Activated T-cell treated with anti-CD3 and anti-CD28 coated beads, Interleukin-2, amount 50 U/mL, for 48 hours (primary cell): Measurements from ENCODE around the gene DLG2.
"Not testable (repeated sequence)": the region's sequence is repeated elsewhere in the genome, so short reads cannot be mapped to it uniquely, and the experiment has no call there.

Experiments used
- DNase-seq, 2 experiments: peaks; one replicate each; pipeline ENCODE4 v3.0.0-alpha.2; 2020

The DLG2 gene

DNA sequence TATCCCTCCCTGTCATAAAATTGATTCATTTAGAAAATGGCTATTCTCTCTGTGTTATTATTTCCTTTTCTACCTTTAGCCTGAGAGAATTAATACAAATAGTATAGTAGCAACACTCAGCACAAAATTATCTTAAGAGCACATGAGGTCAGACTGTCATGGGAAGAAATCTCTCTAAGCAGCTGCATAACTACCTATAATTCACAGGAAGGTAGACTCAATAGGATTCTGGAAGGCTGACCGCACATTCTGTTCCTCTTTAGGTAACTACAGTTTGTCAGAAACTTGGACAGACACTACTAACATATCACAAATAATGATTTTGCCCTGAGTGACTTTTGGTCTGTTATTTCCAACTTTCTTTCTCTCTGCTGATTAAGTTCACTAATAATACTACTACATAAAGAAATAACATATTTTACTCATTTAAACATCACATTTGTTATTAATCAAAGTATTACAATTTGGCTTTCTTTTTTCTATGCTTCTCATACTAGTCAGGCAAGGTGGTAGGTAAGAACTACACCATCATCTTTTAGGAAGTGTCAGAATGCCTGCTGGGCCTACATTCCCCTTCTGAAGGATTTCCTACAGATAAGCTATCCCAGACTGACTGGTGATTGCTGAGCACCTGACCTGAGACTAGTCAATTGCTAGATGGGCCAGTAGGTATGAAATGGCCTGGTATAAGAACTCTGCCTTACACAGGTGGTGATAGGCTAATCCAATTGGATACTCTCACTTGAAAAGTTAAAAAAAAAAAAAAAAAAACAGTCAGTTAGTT lies 325.1 kb downstream of the DLG2 start:
- DNase-seq = no peak

DNA sequence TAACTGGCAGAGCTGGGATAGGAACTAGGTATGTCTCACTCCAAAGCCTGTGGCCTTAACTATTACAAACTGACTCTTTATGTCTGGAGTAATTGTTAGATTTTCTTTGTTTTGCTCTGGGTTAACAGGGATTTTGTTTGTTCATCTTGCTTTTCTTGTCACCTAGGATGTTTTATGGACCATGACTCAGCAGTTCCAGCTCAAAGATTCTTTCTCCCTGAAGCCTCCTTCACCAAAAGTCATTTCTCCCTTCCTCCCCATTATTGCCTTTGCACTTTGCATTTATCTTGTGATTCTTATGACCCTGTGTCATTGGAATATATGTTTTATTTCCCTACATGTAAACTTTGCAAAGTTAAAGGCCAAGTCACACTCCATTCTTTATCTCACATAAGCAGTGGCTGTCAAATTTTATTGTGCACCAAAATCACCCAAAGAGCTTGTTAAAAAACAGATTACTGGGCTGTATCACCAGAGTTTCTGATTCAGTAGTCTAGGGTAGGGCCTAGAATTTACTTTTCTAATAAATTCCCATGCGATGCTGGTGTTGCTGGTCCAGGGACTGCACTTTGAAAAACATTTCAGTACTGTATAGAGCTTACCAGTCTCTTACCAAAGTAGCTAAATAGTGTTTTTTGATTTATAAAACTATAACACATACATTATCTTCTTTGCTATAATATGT lies 327.7 kb downstream of the DLG2 start:
- DNase-seq = no peak

DNA sequence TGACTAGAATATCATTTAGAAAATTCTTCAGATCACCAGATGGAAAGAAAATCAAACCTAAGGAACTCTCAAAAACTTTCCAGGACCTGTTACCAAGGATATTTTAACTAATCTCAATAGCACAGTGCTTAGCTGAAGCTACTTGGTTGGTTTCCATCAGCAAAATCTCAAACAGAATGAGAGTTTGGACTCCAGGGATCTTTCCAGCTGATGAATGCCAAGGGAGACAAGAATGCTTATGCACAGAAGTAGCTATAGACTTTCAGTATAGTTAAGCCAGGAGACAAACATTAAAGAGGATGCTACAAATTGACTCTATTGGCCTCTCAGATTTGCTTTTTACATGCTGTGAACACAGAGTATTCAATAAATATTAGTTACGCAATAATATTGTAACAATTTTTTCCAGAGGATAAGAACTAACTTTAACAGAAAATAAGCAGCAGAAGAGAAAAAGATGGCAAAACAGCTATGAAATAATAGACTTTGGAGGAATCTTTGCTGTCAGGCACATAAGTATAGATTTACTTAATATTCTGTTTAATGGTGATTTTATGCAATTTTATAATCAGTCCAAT lies 331.4 kb downstream of the DLG2 start:
- no peak for DNase-seq

DNA sequence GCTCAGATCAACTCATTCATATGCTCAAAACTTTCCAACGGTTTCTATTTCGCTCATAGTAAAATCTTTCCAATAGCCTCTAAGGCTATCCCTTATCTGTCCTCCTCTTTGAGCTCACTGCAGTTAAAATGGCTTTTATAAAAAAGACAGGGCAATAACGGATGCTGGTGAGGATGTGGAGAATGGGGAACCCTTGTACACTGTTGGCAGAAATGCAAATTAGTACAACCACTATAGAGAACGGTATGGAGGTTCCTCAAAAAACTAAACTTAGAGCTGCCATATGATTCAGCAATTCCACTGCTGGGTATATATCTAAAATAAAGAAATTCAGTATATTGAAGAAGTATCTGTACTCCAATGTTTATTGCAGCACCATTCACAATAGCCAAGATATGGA lies 345.6 kb downstream of the DLG2 start:
- DNase-seq = no peak

DNA sequence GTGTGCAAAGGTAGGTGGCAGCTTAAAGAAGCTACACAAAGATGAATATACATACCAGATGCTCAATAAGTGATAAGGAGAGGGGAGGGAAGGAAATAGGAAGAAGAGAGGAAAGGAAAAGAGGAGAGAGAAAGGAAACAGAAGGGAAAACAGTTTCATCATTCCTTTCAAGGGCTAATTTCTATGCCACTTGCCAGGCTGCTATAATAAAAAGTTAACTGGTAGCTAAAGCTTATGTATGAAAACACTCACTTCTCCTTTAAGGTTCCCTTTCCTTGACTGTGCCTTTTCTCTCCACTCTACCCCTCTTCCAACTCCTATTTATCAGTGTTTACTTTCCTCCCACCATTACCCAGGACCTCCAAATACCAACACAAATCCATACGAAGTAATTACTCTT lies 347.9 kb downstream of the DLG2 start:
- DNase-seq = no peak

DNA sequence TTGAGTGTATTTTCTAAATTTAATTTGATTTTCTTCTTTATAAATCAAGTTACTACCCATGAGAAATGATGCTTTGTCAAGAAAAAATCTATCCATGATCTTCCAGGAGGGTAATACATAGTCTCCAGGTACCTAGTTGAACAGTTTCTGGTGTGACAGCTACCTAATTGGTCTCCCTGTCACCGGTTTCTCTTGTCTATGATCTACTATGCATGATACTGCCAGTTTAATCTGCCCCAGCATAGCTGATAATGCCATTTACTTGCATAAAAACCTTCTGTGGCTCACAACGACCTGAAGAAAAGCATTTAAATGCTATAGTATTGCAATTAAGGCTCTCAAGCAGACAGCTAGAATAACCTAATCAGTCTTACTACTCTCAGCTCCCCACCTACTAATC lies 349.5 kb downstream of the DLG2 start:
- no peak for DNase-seq

DNA sequence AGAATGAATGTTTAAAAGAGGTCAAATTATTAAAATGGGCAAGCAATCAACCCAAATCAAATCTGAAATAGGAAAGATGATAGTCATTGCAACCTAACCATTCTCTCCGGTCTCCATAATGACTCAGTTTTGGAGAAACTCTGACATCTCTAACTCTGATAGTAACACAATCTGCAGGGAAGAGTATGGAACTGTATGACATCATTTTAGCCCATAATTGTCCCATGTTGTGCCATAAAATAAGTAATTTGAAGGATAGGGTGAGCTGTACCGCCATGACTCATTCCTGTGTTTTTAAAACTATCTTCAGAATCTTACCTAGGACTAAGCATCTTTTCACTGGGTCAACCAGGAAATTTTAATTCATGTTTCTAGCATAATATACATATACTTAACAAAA lies 350.8 kb downstream of the DLG2 start:
- DNase-seq = no peak

DNA sequence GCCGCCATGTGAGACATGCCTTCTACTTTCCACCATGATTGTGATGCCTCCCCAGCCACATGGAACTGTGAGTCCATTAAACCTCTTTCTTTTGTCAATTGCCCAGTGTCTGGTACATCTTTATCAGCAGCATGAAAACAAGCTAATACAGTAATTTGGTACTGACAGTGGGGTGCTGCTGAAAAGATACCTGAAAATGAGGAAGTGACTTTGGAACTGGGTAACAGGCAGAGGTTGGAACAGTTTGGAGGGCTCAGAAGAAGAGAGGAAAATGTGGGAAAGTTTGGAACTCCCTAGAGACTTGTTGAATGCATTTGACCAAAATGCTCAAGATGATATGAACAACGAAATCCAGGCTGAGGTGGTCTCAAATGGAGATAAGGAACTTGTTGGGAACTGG lies 356.8 kb downstream of the DLG2 start:
- DNase-seq = not testable (repeated sequence)

DNA sequence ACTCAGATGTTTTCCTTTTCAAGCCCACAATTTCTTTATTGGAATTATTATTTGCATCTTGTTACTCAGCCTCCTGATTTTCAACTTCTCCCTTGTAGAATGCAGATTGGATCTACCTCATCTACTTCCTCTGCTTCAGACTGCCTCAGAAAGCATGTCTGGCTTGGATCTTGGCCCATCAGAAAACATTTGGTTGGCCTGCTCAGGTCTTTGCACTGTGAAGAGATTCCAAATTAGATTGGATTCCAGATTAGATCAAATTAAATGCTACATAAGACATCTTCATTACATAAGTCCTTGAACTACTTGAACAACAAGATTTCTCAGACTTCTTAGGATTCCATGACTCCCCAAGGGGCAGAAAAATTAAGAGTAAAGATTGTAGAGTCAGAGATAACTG lies 358.0 kb downstream of the DLG2 start:
- DNase-seq = no peak

DNA sequence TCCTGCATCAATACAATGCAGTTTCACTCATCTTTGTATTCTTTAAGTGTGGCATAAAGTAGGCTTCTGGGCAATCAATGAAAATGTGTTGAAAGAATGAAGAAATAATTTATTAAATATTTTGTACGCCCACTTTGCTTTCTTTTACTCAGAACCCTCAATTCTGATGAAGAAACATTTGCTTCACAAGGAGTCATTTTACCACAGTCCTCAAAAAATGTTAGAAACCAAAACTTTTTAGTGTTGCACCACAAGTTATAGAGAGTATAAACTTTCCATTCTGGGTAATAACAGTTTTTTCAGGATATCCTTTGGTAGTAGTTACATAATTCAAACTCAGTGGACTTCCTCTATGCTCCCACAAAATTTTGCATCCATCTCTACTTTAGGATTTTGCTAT lies 360.5 kb downstream of the DLG2 start:
- no peak for DNase-seq

DNA sequence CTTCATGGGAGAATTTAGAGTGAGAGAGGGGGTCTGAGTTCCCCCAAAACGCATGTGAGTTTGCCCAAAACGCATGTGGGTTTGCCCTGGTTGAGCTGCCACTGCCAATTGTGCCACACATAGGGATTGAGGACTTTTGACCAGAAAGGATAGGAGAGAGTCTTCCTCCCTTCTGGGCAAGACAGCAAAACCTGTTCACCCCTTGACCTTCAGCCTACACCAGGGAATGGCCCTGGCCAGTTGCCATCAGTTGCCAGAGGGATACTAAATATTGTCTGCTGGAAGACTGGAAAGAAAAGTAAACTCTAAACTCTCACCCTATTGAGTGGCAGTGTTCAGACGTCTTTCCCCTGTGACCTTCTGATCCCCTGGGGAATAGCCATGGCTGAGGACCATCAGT lies 363.8 kb downstream of the DLG2 start:
- DNase-seq = no peak

DNA sequence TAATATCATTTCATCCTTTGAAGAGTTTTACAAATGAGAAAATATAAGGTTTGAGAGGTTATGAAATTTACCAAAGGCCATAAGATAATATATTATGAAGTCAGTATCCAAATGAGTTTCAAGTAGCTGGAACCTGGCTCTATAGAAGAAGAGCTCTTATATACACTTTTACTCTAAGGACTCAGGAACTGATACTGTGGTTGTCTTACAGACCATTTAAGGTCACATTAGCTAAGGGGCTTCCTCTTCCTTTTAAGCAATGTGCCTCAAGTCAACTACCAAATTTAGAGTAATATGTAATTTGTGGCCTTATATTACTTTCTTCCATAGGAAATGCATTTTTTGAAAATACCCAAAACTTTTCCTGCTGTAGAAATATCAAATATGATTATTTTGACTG lies 369.3 kb downstream of the DLG2 start:
- no peak for DNase-seq

DNA sequence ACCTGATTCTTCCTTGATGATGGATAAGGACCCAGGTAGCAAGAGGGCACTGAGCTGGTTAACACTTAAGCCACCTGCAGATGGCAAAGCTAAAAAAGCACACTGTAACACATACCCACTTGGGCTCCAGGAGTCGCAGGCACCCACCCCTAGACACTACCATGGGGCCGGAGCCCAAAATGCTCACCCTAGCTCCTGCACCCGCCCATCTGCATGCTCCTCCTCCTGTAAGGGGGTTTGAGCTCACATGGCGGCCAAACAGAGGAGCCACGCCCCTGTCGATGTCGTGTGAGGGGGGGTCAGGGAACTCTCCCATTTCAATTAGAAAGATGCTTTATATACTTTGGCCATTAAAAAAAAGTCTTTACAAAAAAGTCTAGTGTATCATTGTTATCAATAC lies 370.7 kb downstream of the DLG2 start:
- DNase-seq = no peak

DNA sequence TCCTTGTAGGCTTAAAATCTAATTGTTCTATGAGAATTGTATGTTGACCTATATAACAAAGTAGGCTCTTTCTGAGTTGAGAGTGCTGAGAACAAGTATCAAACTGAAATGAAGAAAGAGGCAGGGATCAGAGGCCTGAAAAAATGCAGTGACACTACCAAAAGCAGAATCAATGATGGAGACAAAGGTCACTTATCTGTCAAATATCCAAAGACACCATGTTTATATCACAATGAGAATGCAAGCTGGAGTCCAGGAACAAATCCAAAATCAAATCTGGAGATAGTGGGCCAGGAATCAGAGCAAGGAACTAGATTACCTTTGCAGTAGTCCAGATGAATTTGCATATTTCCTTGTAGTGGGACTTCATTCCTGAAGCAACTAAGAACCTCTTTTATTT lies 377.7 kb downstream of the DLG2 start:
- no peak for DNase-seq

DNA sequence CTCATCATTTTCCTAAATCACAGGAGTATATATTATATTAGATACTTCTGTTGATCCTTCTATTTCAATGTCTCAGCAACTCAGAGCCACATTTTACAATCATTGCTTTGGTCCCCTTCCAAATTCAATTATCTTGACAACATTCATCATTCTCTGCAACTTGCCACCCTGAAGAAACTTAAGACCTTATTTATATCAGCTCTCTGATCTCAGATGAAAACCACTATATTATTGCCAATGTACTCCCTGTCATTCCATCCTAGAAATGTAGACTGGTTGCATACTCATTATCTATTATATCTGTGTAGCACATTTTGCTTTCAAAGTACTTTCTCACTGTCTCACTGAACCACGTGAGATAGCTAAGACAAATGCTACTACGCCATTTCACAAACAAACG lies 379.3 kb downstream of the DLG2 start:
- DNase-seq = no peak

DNA sequence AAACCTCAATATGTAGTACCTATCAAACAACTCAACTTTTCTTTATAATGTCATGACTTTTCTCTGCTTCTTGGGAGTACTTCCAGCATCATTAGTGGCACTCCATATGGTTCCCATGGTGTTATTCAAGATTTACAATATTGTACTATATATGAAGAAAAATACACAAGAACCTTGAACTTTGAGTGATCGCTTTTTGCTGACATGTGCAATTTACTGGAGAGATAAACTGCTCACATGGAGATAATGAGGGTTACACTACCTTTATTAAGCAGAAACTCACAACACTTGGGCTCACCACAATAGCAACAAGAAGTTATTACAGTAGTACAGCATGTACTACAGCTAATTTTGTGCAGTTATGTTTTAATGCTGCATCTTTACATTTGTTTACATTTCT lies 388.2 kb downstream of the DLG2 start:
- DNase-seq = no peak

DNA sequence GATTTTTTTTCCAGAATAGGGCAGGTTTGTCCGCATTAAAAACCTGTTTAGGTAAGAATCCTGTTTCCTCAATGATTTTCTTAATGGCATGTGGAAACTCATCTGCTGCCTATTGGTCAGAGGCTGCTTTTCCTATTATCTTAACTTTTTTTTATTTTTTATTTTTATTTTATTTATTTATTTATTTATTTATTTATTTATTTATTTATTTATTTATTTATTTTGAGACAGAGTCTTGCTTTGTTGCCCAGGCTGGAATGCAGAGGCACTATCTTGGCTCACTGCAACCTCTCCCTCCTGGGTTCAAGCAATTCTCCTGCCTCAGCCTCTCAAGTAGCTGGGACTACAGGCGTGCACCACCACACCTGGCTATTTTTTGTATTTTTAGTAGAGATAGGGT lies 389.1 kb downstream of the DLG2 start:
- DNase-seq = not testable (repeated sequence)

DNA sequence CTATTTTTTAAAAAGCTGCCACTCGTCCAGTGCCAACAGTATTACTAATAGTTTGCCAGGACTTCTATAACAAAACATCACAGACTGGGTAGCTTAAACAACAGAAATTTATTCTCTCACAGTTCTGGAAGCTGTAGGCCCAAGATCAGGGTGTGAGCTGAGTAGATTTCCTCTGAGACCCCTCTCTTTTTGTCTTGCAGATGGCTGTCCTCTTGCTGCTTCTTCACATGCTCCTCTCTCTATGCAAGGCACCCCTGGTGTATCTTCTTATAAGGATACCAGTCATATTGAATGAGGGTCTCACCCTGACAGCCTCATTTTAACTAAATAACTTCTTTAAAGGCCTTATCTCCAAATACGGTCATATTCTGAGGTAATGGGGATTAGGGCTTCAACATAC lies 390.9 kb downstream of the DLG2 start:
- DNase-seq = no peak

DNA sequence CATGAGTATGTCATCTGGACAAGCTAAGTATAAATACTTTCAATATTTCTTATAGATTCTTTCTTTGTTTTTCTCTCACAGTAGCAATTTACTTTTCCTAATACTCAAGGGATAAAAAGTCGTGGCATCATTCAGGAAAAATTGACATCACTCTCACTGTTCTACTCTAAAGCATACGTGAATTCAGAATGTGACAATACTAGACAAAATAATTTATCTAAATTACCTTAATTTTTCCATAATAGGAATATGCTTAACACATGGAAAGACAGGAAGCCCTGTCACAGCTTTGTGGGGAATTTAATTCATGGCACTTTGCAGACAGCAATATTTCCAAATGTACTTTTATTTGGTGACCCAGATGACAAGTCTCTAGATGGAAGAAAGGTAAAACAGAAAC lies 394.6 kb downstream of the DLG2 start:
- DNase-seq = no peak

DNA sequence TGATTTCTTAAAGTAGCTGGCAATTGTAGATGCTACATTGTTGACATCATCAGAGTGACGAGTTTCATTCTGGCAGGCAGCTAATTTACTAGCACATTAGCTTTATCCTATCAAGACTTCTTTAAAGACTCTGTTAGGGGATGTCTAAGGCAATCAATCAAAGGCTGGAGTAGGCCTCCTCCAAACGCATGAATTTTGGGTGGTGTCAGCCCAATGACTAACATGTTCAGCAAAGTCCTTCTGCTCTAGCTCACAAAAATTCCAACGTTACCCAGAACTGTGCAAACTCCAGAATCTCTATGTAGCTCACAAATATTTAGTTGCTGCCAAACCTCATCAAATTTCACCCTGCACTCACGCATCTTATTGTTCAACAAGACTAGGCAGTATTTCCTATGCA lies 395.6 kb downstream of the DLG2 start:
- DNase-seq = no peak

DNA sequence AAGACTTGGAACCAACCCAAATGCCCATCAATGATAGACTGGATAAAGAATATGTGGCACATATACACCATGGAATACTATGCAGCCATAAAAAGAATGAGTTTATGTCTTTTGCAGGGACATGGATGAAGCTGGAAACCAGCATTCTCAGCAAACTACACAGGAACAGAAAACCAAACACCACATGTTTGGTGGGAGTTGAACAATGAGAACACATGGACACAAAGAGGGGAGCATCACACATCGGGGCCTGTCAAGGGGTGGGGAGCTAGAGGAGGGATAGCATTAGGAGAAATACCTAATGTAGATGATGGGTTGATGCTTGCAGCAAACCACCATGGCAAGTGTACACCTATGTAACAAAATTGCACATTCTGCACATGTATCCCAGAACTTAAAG lies 397.4 kb downstream of the DLG2 start:
- DNase-seq = not testable (repeated sequence)

DNA sequence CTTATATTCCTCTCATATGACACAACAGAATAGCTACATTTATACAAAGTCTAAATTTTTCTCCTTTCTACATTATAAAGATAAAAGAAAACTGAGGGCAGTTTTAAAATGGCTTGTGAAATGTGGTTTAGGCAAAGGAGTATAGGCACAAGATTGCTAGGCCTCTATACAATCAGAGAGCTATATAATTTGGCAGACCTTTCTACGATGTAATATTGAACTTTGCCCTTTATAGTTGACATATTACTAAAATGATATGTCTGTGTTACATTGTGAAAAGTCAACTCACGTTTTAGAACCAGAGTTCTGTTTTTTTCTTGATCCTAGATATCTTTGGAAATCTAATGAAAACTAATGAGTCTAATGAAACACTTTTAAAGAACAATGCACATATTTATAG lies 430.2 kb downstream of the DLG2 start:
- no peak for DNase-seq

DNA sequence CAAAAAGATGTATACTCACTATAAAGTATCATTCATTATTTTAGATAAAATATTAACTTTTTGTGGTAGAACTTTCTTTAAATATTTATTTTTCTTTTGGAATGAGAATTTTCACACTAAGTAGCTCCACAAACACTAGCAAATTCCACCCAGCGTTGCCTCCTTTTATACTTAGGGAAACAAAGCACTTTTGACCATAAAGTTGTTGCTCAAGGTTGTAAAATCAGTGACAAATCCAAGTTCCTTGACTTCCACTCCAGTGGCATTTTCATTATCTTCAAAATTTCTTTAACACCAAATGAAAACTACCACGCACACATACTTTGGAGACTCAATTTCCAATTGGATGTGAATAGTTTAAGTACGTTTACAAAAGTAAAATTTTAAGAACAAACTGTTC lies 431.2 kb downstream of the DLG2 start:
- no peak for DNase-seq

DNA sequence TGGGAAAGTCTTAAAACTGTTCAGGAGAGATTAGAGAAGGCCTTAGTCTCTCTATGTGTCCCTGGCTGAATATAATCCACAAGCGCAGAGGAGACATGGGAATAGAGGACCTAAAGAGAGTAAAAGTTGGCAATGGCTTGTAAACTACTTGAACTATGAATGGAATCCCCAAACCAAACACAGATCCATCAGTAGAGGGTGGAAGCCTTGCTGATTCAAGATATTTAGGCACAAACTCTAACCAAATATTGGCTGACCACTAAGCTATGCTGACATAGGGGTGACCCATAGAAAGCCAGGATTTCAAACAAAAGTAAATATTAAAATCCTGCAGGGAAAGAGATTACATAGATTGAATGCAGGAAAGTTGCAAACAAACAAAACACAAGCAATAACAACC lies 439.2 kb downstream of the DLG2 start:
- no peak for DNase-seq

DNA sequence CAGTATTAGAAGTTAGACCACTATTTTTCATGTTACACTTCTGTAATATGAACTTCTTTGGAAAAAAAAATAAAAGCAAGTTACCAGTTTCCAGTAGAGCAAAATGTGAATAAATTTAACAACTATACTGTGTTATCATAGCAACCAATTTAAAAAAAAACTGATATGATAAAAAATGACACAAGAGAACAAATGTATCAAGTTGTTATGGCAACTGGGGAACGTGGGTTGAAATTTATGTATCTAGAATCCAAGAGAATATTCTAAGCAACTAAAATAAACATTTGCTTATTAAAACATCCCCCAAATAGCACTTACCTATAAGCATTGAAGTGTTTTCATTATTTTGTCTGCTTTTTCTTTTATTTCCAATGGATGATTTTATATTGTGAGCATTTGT lies 442.4 kb downstream of the DLG2 start:
- no peak for DNase-seq
